Melanocyte of skin (primary cell): ENCODE measurements around the gene RAD51D. TPM values are rescaled to one million over a fixed set of nuclear protein-coding genes. Genes with fewer than 3 reads are reported as not detected.

Experiments used
- small RNA-seq, 2 donors: library from RNA; depleted of rRNA; stranded (forward); fragments of <200 nt; gene quantifications; one replicate each; pipeline ENCODE3, GENCODE V24; 2012
- total RNA-seq, 2 donors: library from RNA; depleted of rRNA; stranded (reverse); fragments of >200 nt; gene quantifications; 2 replicates each; pipeline ENCODE4 v1.2.3, GENCODE V29; 2012

The RAD51D gene
- total RNA-seq, result 1 to 10 TPM; 9.6 to 9.7 TPM

GRCh38 chr17:35119370-35120165 lies at the start of gene RAD51D:
TSS of gene RAD51D (minus strand) at chr17:35119860. CDS start at chr17:35119613, 247 bp downstream.

GRCh38 chr17:35147375-35147905 lies 27.8 kb upstream of the RAD51D start, which contains the start of gene UNC45B:
TSS of gene UNC45B (plus strand) at chr17:35147817. CDS start at chr17:35148264, 447 bp downstream.

GRCh38 chr17:35141681-35142466 lies 22.2 kb upstream of the RAD51D start, which contains the start of gene NLE1:
TSS of gene NLE1 (minus strand) at chr17:35142303. CDS start at chr17:35142275, 28 bp downstream.

GRCh38 chr17:35121315-35121714 lies 1.7 kb upstream of the RAD51D start, which contains the start of gene FNDC8:
TSS of gene FNDC8 (plus strand) at chr17:35121615. CDS start at chr17:35121694, 79 bp downstream.

GRCh38 chr17:35063514-35064223 lies 56.0 kb downstream of the RAD51D start, which contains the start of gene RFFL:
TSS of gene RFFL (minus strand) at chr17:35063707. CDS start at chr17:35026553, 37,154 bp downstream.

Small RNAs within 50 kb of the gene (small RNA-seq; reads per million reads assigned to genes)
- gene AC004223.1 (0 to 0.47 reads per million in 2 donors), gene RNU6-840P (0 reads per million in 2 donors)

Other genes starting within 250 kb of the RAD51D start
- gene CCT6B, start 158.4 kb downstream of the RAD51D start, total RNA-seq, result 1 to 10 TPM in 1 of 2 donors, under 1 TPM in 1; 0.67 to 2.8 TPM
- 1 to 10 TPM; 6.9 to 10.0 TPM for gene ZNF830, start 158.3 kb downstream of the RAD51D start, total RNA-seq
- 10 to 100 TPM; 27.9 to 30.6 TPM for gene LIG3, start 139.3 kb downstream of the RAD51D start, total RNA-seq
- 1 to 10 TPM; 10.0 TPM for gene RFFL, start 56.2 kb downstream of the RAD51D start, total RNA-seq
- gene FNDC8, start 1.8 kb upstream of the RAD51D start, total RNA-seq, result not detected
- 10 to 100 TPM in 1 of 2 donors, 1 to 10 TPM in 1; 10.0 to 20.0 TPM for gene NLE1, start 22.4 kb upstream of the RAD51D start, total RNA-seq
- not detected for gene UNC45B, start 28.0 kb upstream of the RAD51D start, total RNA-seq
- not detected for gene SLC35G3, start 74.5 kb upstream of the RAD51D start, total RNA-seq
- gene SLFN5, start 123.2 kb upstream of the RAD51D start, total RNA-seq, result 100 to 1,000 TPM in 1 of 2 donors, 10 to 100 TPM in 1; 61.9 to 125 TPM